RWPE2 (cell line): ENCODE data around the gene SFMBT2.

Experiments used
- ATAC-seq: fragments of 200-7000 bp; cut with Tn5 transposase; 3 replicates; pipeline ENCODE4 v1.9.1; 2021; ENCODE audit warnings: low read depth
- DNase-seq: peaks from one replicate; pipeline ENCODE4 v3.0.0-alpha.2; 2020; ENCODE audit warnings: low spot score
- H3K27ac ChIP-seq: fragments of 450-650 bp; 2 replicates; pipeline ENCODE4 v1.5.1; 2017; ENCODE audit warnings: mild to moderate bottlenecking; ENCODE audit not compliant: poor library complexity, severe bottlenecking
- H3K27me3 ChIP-seq: fragments of 250-450 bp; sonication (Bioruptor Pico); 2 replicates; pipeline ENCODE4 v1.5.1; 2021; ENCODE audit warnings: mild to moderate bottlenecking, moderate library complexity; ENCODE audit not compliant: insufficient read depth, poor library complexity, severe bottlenecking
- H3K36me3 ChIP-seq: fragments of 250-450 bp; sonication (Bioruptor Pico); 2 replicates; pipeline ENCODE4 v1.5.1; 2020; ENCODE audit warnings: low read depth, mild to moderate bottlenecking, moderate library complexity
- H3K4me1 ChIP-seq: fragments of 250-450 bp; sonication (Bioruptor Pico); 2 replicates; pipeline ENCODE4 v1.5.1; 2021; ENCODE audit warnings: mild to moderate bottlenecking, moderate library complexity; ENCODE audit not compliant: insufficient read depth, poor library complexity, severe bottlenecking
- H3K4me3 ChIP-seq: fragments of 250-450 bp; sonication (Bioruptor Pico); 2 replicates; pipeline ENCODE4 v1.5.1; 2021; ENCODE audit warnings: mild to moderate bottlenecking, moderate library complexity; ENCODE audit not compliant: severe bottlenecking
- H3K9me3 ChIP-seq: fragments of 250-450 bp; sonication (Bioruptor Pico); 2 replicates; pipeline ENCODE4 v1.5.1; 2021; ENCODE audit warnings: mild to moderate bottlenecking, moderate library complexity; ENCODE audit not compliant: severe bottlenecking
- CTCF ChIP-seq: fragments of 450-650 bp; IDR thresholded peaks from one replicate; pipeline ENCODE4 v1.5.1; 2017; ENCODE audit warnings: mild to moderate bottlenecking, moderate library complexity; ENCODE audit not compliant: poor library complexity, severe bottlenecking

SFMBT2 gene

GRCh38 chr10:7211857-7212577 lies 198.8 kb downstream of the SFMBT2 start:
- no peak overlapping the region for H3K4me3 ChIP-seq
- DNase-seq (no peak), ATAC-seq (no peak)
- TF ChIP-seq CTCF = no peak
- no peak overlapping the region for H3K27ac ChIP-seq
- H3K36me3 ChIP-seq = no peaks in the 10 kb centered on the region
- H3K27me3 ChIP-seq = no peaks in the 10 kb centered on the region
- no peaks in the 10 kb centered on the region for H3K4me1 ChIP-seq
- H3K9me3 ChIP-seq = no peaks in the 10 kb centered on the region

GRCh38 chr10:7210516-7210915 lies 200.3 kb downstream of the SFMBT2 start:
- DNase-seq (no peak), ATAC-seq (no peak)
- H3K27me3 ChIP-seq = no peaks in the 10 kb centered on the region
- no peaks in the 10 kb centered on the region for H3K4me1 ChIP-seq
- no peak overlapping the region for H3K27ac ChIP-seq
- H3K9me3 ChIP-seq = no peaks in the 10 kb centered on the region
- H3K4me3 ChIP-seq = no peak overlapping the region
- no peak for TF ChIP-seq CTCF
- no peaks in the 10 kb centered on the region for H3K36me3 ChIP-seq

GRCh38 chr10:7209458-7209857 lies 201.4 kb downstream of the SFMBT2 start:
- no peaks in the 10 kb centered on the region for H3K36me3 ChIP-seq
- DNase-seq (no peak), ATAC-seq (no peak)
- H3K27me3 ChIP-seq = no peaks in the 10 kb centered on the region
- H3K27ac ChIP-seq = no peak overlapping the region
- no peaks in the 10 kb centered on the region for H3K4me1 ChIP-seq
- H3K4me3 ChIP-seq = no peak overlapping the region
- no peak for TF ChIP-seq CTCF
- no peaks in the 10 kb centered on the region for H3K9me3 ChIP-seq

GRCh38 chr10:7206412-7207100 lies 204.3 kb downstream of the SFMBT2 start:
- no peaks in the 10 kb centered on the region for H3K9me3 ChIP-seq
- no peaks in the 10 kb centered on the region for H3K36me3 ChIP-seq
- H3K27ac ChIP-seq = no peak overlapping the region
- DNase-seq (no peak), ATAC-seq (no peak)
- TF ChIP-seq CTCF = no peak
- H3K4me1 ChIP-seq = no peaks in the 10 kb centered on the region
- H3K4me3 ChIP-seq = no peak overlapping the region
- H3K27me3 ChIP-seq = no peaks in the 10 kb centered on the region

GRCh38 chr10:7205656-7206055 lies 205.2 kb downstream of the SFMBT2 start:
- Histone ChIP-seq H3K4me1 (no peaks in the 10 kb centered on the region), H3K27me3 (no peaks in the 10 kb centered on the region), H3K4me3 (no peak overlapping the region), H3K36me3 (no peaks in the 10 kb centered on the region), H3K9me3 (no peaks in the 10 kb centered on the region), H3K27ac (no peak overlapping the region)
- ATAC-seq (no peak), DNase-seq (no peak)
- no peak for TF ChIP-seq CTCF
